Panc1 (cell line): ENCODE measurements around the gene SPATA13. TPM values are rescaled to one million over a fixed set of nuclear protein-coding genes. Genes with fewer than 3 reads are reported as not detected.
A peak's percentile ranks its signal among the peaks of the same experiment; 100 is the strongest.

Source experiments
- ATAC-seq: fragments of 200-7000 bp; cut with Tn5 transposase; 2 replicates; pipeline ENCODE4 v1.9.1; 2020; ENCODE audit warnings: mild to moderate bottlenecking, moderate library complexity
- BruUV-seq: library from RNA; stranded (reverse); fragments of 400-500 nt; replicated peaks from 2 replicates; lab custom pipeline; 2021; lab: Mats Ljungman, UMichigan
- CTCF ChIA-PET: fragments of 300-600 bp; sonication (Branson Sonifier 250); formaldehyde crosslinking; loops from one replicate; lab custom pipeline; 2022; ENCODE audit warnings: antibody characterized with exemption; lab: Charles Lee
- POLR2A ChIA-PET: fragments of 300-600 bp; sonication (Branson Sonifier 250); formaldehyde crosslinking; loops from one replicate; lab custom pipeline; 2022; ENCODE audit warnings: antibody characterized with exemption; lab: Charles Lee
- DNase-seq: peaks from one replicate; pipeline ENCODE4 v3.0.0-alpha.2; 2010; ENCODE audit warnings: low read depth, low spot score
- H3K27ac ChIP-seq: 2 replicates; pipeline ENCODE4 v1.5.1; 2011; ENCODE audit warnings: mild to moderate bottlenecking, low read length, inconsistent platforms
- H3K27me3 ChIP-seq: fragments of 200-500 bp; sonication (Bioruptor generic); 2 replicates; pipeline ENCODE4 v1.6.0; 2014; ENCODE audit warnings: low read length, inconsistent platforms; ENCODE audit not compliant: control insufficient read depth, insufficient read depth
- H3K36me3 ChIP-seq: fragments of 200-500 bp; sonication (Bioruptor generic); 2 replicates; pipeline ENCODE4 v1.5.1; 2014; ENCODE audit warnings: inconsistent platforms, mild to moderate bottlenecking, low read length, moderate library complexity; ENCODE audit not compliant: control insufficient read depth, insufficient read depth
- H3K4me1 ChIP-seq: 2 replicates; pipeline ENCODE4 v1.5.1; 2011; ENCODE audit warnings: inconsistent platforms, mild to moderate bottlenecking, low read length, moderate library complexity; ENCODE audit not compliant: control insufficient read depth, insufficient read depth
- H3K4me3 ChIP-seq, 2 experiments: 2 replicates each; pipeline ENCODE4 v1.5.1; 2011 to 2012; ENCODE audit warnings: low read depth in 2 of 2, low read length in 2 of 2, mild to moderate bottlenecking in 2 of 2, inconsistent platforms in 1 of 2, moderate library complexity in 1 of 2
- H3K9me3 ChIP-seq: fragments of 200-500 bp; sonication (Bioruptor generic); 2 replicates; pipeline ENCODE4 v1.5.1; 2014; ENCODE audit warnings: low read depth, mild to moderate bottlenecking, inconsistent platforms, low read length, moderate library complexity; ENCODE audit not compliant: control insufficient read depth, insufficient read depth
- POLR2AphosphoS5 ChIP-seq: IDR thresholded peaks from 2 replicates; pipeline ENCODE4 v1.6.1; 2012; ENCODE audit warnings: mild to moderate bottlenecking, low read depth, low read length, moderate library complexity
- SIN3A ChIP-seq: IDR thresholded peaks from 2 replicates; pipeline ENCODE4 v1.6.1; 2012; ENCODE audit warnings: low read depth, mild to moderate bottlenecking, low read length, moderate library complexity, borderline replicate concordance; ENCODE audit not compliant: insufficient read depth
- TCF7L2 ChIP-seq: IDR thresholded peaks from 2 replicates; pipeline ENCODE4 v1.6.1; 2011; ENCODE audit warnings: mild to moderate bottlenecking, low read depth, low read length, inconsistent platforms
- in situ Hi-C: cut with HindIII; loops from 2 replicates; pipeline ENCODE4 v1.10.0; 2016; ENCODE audit warnings: low sequenced_read_pairs, low pct_unique_long_range_greater_than_20kb
- intact Hi-C: fragments of 100-400 bp; cut with micrococcal nuclease; formaldehyde crosslinking; loops from one replicate; pipeline ENCODE4 v1.10.0; 2022; ENCODE audit not compliant: unreplicated experiment
- total RNA-seq: library from RNA; stranded (reverse); gene quantifications from one replicate; pipeline ENCODE4 v1.2.1, GENCODE V29; 2021; ENCODE audit not compliant: unreplicated experiment
- TF ChIP-seq, protein P1 (sequence below): fragments of 450-650 bp; IDR thresholded peaks from 2 replicates; pipeline ENCODE4 v1.5.1; 2017; ENCODE audit warnings: mild to moderate bottlenecking
- TF ChIP-seq, protein P2 (sequence below), 2 experiments: IDR thresholded peaks; 2 replicates each; pipeline ENCODE4 v1.6.1; 2011 to 2012; ENCODE audit warnings: low read depth in 2 of 2, control low read depth in 1 of 2, low read length in 1 of 2, mild to moderate bottlenecking in 1 of 2, moderate library complexity in 1 of 2; ENCODE audit not compliant: insufficient read depth in 1 of 2

SPATA13 gene
- total RNA-seq, 1 experiment from 2014 or later: 7.9 TPM

DNA sequence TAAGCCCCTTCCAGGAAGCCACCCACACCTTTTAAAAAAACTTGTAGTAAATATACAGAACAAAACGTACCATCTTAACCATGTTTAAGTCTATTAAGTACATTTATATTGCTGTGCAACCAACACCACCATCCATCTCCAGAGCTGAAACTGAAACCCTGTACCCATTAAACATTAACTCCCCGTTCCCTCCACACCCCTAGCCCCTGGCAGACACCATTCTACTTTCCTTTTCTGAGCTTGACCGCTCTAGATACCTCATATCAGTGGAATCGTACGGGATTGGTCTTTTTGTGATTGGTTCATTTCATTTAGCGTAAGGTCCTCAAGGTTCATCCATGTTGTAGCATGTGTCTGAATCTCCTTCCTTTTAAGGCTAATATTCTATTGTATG is 13.0 kb upstream of the SPATA13 start:
- no peak for ATAC-seq
- H3K27me3 ChIP-seq: no peaks in the 10 kb centered on the region
- CTCF ChIA-PET: no interaction called here
- in situ Hi-C loops: no loop called here
- H3K4me1 ChIP-seq: peaks cover 20% of the 10 kb centered on the region
- H3K9me3 ChIP-seq: no peaks in the 10 kb centered on the region; the same call in 1 of the 2 replicates
- DNase-seq: no peak
- H3K36me3 ChIP-seq: no peaks in the 10 kb centered on the region
- H3K27ac ChIP-seq: peak overlapping the region; percentile 82
- no peak overlapping the region for H3K4me3 ChIP-seq
- BruUV-seq: no TSS peak
- intact Hi-C loops: no loop called here
- TF ChIP-seq POLR2AphosphoS5 (no peak), SIN3A (no peak), TCF7L2 (no peak)
- TF ChIP-seq, protein P1, sequence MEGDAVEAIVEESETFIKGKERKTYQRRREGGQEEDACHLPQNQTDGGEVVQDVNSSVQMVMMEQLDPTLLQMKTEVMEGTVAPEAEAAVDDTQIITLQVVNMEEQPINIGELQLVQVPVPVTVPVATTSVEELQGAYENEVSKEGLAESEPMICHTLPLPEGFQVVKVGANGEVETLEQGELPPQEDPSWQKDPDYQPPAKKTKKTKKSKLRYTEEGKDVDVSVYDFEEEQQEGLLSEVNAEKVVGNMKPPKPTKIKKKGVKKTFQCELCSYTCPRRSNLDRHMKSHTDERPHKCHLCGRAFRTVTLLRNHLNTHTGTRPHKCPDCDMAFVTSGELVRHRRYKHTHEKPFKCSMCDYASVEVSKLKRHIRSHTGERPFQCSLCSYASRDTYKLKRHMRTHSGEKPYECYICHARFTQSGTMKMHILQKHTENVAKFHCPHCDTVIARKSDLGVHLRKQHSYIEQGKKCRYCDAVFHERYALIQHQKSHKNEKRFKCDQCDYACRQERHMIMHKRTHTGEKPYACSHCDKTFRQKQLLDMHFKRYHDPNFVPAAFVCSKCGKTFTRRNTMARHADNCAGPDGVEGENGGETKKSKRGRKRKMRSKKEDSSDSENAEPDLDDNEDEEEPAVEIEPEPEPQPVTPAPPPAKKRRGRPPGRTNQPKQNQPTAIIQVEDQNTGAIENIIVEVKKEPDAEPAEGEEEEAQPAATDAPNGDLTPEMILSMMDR: no peak
- TF ChIP-seq, protein P2, sequence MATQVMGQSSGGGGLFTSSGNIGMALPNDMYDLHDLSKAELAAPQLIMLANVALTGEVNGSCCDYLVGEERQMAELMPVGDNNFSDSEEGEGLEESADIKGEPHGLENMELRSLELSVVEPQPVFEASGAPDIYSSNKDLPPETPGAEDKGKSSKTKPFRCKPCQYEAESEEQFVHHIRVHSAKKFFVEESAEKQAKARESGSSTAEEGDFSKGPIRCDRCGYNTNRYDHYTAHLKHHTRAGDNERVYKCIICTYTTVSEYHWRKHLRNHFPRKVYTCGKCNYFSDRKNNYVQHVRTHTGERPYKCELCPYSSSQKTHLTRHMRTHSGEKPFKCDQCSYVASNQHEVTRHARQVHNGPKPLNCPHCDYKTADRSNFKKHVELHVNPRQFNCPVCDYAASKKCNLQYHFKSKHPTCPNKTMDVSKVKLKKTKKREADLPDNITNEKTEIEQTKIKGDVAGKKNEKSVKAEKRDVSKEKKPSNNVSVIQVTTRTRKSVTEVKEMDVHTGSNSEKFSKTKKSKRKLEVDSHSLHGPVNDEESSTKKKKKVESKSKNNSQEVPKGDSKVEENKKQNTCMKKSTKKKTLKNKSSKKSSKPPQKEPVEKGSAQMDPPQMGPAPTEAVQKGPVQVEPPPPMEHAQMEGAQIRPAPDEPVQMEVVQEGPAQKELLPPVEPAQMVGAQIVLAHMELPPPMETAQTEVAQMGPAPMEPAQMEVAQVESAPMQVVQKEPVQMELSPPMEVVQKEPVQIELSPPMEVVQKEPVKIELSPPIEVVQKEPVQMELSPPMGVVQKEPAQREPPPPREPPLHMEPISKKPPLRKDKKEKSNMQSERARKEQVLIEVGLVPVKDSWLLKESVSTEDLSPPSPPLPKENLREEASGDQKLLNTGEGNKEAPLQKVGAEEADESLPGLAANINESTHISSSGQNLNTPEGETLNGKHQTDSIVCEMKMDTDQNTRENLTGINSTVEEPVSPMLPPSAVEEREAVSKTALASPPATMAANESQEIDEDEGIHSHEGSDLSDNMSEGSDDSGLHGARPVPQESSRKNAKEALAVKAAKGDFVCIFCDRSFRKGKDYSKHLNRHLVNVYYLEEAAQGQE (IDR thresholded peaks at IDR 0.05; ENCODE audit: insufficient read depth in 1 of 2, low read depth in 2 of 2, low read length in 1 of 2): no peak
- POLR2A ChIA-PET: no interaction called here

DNA sequence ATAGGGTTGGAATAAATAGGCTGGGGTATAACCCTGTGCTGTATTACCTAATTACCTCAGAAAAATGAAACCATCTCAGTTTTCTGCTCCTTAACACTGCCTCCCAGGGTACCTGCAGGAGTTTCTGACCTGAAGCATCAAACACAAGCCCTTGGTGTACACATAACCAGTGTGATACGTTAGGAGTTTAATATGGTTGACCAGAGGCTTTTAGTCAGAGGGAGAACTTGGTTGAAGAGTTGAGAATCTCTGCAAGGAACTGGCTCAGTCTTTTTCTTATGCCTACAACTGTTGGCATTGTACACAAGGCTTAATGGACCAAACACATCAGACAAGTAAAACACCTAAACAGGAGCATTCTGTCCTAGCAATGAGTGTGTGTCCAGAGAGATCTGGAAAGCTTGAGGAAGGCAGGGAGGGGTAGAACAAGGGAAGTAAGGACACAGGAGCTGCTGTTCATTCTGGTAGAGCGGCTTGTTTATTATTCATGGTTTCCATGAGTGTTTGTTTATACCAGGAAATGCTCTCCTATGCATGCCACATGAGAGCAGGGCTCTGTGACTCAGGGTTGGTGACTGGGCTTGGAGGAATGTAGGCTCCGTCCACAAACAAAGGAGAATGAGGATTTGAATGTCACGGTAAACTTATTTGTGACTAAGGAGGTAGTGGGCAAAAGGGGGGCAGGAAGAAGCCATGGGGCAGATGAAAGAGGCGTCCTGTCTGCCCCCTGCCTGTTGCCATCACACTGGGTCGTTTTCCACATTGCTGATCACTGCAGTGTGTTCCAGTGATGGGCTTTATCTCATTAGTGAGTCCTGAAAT is 11.9 kb upstream of the SPATA13 start:
- no TSS peak for BruUV-seq
- intact Hi-C loops: no loop called here
- Histone ChIP-seq H3K36me3 (no peaks in the 10 kb centered on the region), H3K4me1 (peaks cover 20% of the 10 kb centered on the region), H3K27me3 (no peaks in the 10 kb centered on the region), H3K27ac (peak overlapping the region; percentile 82), H3K4me3 (peak overlapping the region in 1 of 2 experiments; percentile 20; a peak in 2 of 4 replicates), H3K9me3 (no peaks in the 10 kb centered on the region; the same call in 1 of the 2 replicates)
- DNase-seq (peak; percentile 91), ATAC-seq (peak; percentile 97)
- ChIA-PET CTCF (no interaction called here), POLR2A (no interaction called here)
- in situ Hi-C loops: no loop called here
- TF ChIP-seq, protein P1: 0 out of 2 replicates have a peak, but pooled peaks have one; percentile 15
- TF ChIP-seq, protein P2 (IDR thresholded peaks at IDR 0.05; ENCODE audit: insufficient read depth in 1 of 2, low read depth in 2 of 2, low read length in 1 of 2): no peak
- no peak for TF ChIP-seq SIN3A
- peak; percentile 84 for TF ChIP-seq TCF7L2
- peak; percentile 67 for TF ChIP-seq POLR2AphosphoS5
